ENCODE results near the gene ENGASE. TPM values are rescaled to one million over a fixed set of nuclear protein-coding genes. Genes with fewer than 3 reads are reported as not detected.
A peak's percentile ranks its signal among the peaks of the same experiment; 100 is the strongest.

Gene ENGASE
- total RNA-seq, 4 donors from 2014 or later = 57.6 to 336 (median 223) TPM

GRCh38 chr17:79108870-79109269 is 34.2 kb downstream of the ENGASE start:
- no peak overlapping the region for H3K27ac ChIP-seq
- TF ChIP-seq, protein P1, sequence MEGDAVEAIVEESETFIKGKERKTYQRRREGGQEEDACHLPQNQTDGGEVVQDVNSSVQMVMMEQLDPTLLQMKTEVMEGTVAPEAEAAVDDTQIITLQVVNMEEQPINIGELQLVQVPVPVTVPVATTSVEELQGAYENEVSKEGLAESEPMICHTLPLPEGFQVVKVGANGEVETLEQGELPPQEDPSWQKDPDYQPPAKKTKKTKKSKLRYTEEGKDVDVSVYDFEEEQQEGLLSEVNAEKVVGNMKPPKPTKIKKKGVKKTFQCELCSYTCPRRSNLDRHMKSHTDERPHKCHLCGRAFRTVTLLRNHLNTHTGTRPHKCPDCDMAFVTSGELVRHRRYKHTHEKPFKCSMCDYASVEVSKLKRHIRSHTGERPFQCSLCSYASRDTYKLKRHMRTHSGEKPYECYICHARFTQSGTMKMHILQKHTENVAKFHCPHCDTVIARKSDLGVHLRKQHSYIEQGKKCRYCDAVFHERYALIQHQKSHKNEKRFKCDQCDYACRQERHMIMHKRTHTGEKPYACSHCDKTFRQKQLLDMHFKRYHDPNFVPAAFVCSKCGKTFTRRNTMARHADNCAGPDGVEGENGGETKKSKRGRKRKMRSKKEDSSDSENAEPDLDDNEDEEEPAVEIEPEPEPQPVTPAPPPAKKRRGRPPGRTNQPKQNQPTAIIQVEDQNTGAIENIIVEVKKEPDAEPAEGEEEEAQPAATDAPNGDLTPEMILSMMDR (IDR thresholded peaks at IDR 0.05) = no peak
- TF ChIP-seq POLR2A (IDR thresholded peaks at IDR 0.05) = no peak
- no peaks in the 10 kb centered on the region for H3K36me3 ChIP-seq
- H3K4me1 ChIP-seq = no peaks in the 10 kb centered on the region
- no peak overlapping the region for H3K4me3 ChIP-seq
- DNase-seq = no peak
- H3K9me3 ChIP-seq = no peaks in the 10 kb centered on the region
- H3K27me3 ChIP-seq = no peaks in the 10 kb centered on the region

- no peak overlapping the region for H3K27ac ChIP-seq
- H3K9me3 ChIP-seq = no peaks in the 10 kb centered on the region
- peaks cover 0 to 7% (median 0%) of the 10 kb centered on the region in 4 donors for H3K4me1 ChIP-seq
- no peaks in the 10 kb centered on the region for H3K36me3 ChIP-seq
- H3K27me3 ChIP-seq = no peaks in the 10 kb centered on the region
- no peak for DNase-seq
- H3K4me3 ChIP-seq = no peak overlapping the region
- no peak for TF ChIP-seq POLR2A (IDR thresholded peaks at IDR 0.05)
- TF ChIP-seq, protein P1 (IDR thresholded peaks at IDR 0.05) = no peak
Observed at GRCh38 chr17:79109584-79109983, 35.0 kb downstream of the ENGASE start.

DNA sequence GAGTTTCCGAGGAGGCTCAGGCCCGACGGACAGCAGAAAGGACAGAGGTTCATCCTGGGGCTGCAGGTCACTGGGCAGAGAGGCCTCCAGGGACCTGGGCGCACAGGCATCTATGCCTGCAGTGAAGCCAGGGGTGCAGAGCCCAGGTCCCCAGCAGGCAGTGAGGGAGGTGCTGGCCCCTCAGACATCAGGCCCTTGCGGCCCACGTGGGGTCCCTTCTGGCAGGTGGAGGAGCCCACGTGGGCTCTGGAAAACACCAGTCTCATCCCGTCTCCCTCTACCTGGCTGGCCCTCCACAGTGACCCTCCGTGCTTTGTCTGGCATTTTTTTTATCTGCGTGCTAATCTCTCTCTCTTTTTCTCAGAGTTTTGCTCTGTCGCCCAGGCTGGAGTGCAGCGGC is 36.5 kb downstream of the ENGASE start:
- H3K27ac ChIP-seq = no peak overlapping the region
- no peak for DNase-seq
- TF ChIP-seq POLR2A (IDR thresholded peaks at IDR 0.05) = no peak
- TF ChIP-seq, protein P1 (IDR thresholded peaks at IDR 0.05) = no peak
- H3K4me3 ChIP-seq = no peak overlapping the region
- H3K9me3 ChIP-seq = no peaks in the 10 kb centered on the region
- no peaks in the 10 kb centered on the region for H3K36me3 ChIP-seq
- peaks cover 0 to 18% (median 2%) of the 10 kb centered on the region in 4 donors for H3K4me1 ChIP-seq
- H3K27me3 ChIP-seq = no peaks in the 10 kb centered on the region

GRCh38 chr17:79112471-79112870 is 37.8 kb downstream of the ENGASE start:
- DNase-seq = no peak
- Histone ChIP-seq H3K9me3 (no peaks in the 10 kb centered on the region), H3K4me1 (peaks cover 0 to 18% (median 2%) of the 10 kb centered on the region in 4 donors), H3K27ac (no peak overlapping the region), H3K4me3 (no peak overlapping the region), H3K27me3 (no peaks in the 10 kb centered on the region), H3K36me3 (no peaks in the 10 kb centered on the region)
- TF ChIP-seq, protein P1 (IDR thresholded peaks at IDR 0.05) = no peak
- TF ChIP-seq POLR2A (IDR thresholded peaks at IDR 0.05) = no peak

DNA sequence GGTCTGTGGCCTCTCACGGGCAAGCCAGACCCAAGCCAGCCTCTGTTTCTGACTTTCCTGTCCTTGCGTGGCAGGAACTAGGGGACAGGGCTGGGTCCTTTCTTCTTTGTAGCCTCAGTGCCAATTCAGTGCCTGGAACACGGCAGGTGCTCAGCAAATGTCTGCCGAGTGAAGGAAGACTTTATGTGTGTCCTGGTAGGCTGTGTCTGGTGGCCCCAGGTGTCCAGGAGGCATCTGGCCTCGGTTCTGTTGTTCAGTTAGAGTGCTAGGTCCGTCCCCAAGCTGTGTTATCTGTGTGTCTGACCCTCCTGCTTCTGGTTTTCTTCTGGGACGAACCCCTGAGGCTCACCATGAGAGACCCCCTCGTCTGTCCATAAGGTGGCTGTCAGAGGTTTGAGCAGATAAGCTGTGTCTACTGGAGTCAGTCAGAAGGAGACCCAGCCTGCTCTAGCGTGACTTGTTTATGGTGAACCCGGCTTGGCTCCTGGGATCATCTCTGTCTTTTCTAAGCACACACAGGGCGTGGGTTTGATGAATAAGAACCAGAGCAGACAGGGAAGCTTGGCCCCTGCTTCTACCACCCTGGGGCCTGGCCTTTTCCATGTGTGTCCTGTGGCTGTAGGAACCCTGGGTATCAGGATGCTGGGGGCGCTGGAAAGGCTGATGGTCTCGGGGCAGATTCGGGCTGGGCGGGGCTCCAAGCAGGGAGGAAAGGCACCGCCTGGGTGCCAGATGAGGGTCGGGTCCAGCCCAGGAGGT is 39.3 kb downstream of the ENGASE start:
- peak overlapping the region in 1 of 4 donors; percentile 9 for H3K4me3 ChIP-seq
- H3K36me3 ChIP-seq = no peaks in the 10 kb centered on the region
- H3K9me3 ChIP-seq = no peaks in the 10 kb centered on the region
- no peak for DNase-seq
- H3K27ac ChIP-seq = no peak overlapping the region
- H3K27me3 ChIP-seq = no peaks in the 10 kb centered on the region
- no peak for TF ChIP-seq POLR2A (IDR thresholded peaks at IDR 0.05)
- TF ChIP-seq, protein P1 (IDR thresholded peaks at IDR 0.05) = no peak
- peaks cover 0 to 18% (median 2%) of the 10 kb centered on the region in 4 donors for H3K4me1 ChIP-seq

All from Peyer's patch (tissue), 4 donors.